Caco-2 (cell line): Measurements from ENCODE around the gene MUC22. TPM values are rescaled to one million over a fixed set of nuclear protein-coding genes. Genes with fewer than 3 reads are reported as not detected.

Experiments used
- BruUV-seq: library from RNA; stranded (reverse); fragments of 400-500 nt; replicated peaks from 2 replicates; lab custom pipeline; 2021; lab: Mats Ljungman, UMichigan
- CTCF ChIA-PET: fragments of 300-600 bp; sonication (Branson Sonifier 250); formaldehyde crosslinking; loops from one replicate; lab custom pipeline; 2022; ENCODE audit warnings: antibody characterized with exemption; lab: Charles Lee
- POLR2A ChIA-PET: fragments of 300-600 bp; sonication (Branson Sonifier 250); formaldehyde crosslinking; loops from one replicate; lab custom pipeline; 2022; ENCODE audit warnings: antibody characterized with exemption; lab: Charles Lee
- DNase-seq, 2 experiments: peaks; one replicate each; pipeline versions ENCODE4 v3.0.0 to v3.0.0-alpha.2; 2020 to 2022
- H3K27me3 ChIP-seq: replicated peaks from 2 replicates; pipeline ENCODE4 v1.6.0; 2011; ENCODE audit warnings: low read length; ENCODE audit not compliant: control insufficient read depth, insufficient read depth
- H3K36me3 ChIP-seq: 2 replicates; pipeline ENCODE4 v1.5.1; 2011; ENCODE audit warnings: low read length; ENCODE audit not compliant: control insufficient read depth, insufficient read depth
- H3K4me1 ChIP-seq: fragments of 250-450 bp; sonication (Bioruptor Pico); 2 replicates; pipeline ENCODE4 v1.5.1; 2020; ENCODE audit warnings: mild to moderate bottlenecking
- H3K4me3 ChIP-seq: 2 replicates; pipeline ENCODE4 v1.5.1; 2011; ENCODE audit warnings: low read depth, mild to moderate bottlenecking, control low read depth, low read length
- H3K9me3 ChIP-seq: fragments of 250-450 bp; sonication (Bioruptor Pico); 2 replicates; pipeline ENCODE4 v1.5.1; 2020; ENCODE audit warnings: mild to moderate bottlenecking, moderate library complexity
- H3K27ac Mint-ChIP-seq: one replicate; pipeline ENCODE4 v1.8.0; 2022; ENCODE audit warnings: mixed read lengths; ENCODE audit not compliant: unreplicated experiment
- H3K27me3 Mint-ChIP-seq: one replicate; pipeline ENCODE4 v1.8.0; 2022; ENCODE audit warnings: mixed read lengths; ENCODE audit not compliant: insufficient read depth, unreplicated experiment
- H3K36me3 Mint-ChIP-seq: one replicate; pipeline ENCODE4 v1.8.0; 2022; ENCODE audit warnings: mild to moderate bottlenecking, mixed read lengths; ENCODE audit not compliant: insufficient read depth, unreplicated experiment
- H3K4me1 Mint-ChIP-seq: one replicate; pipeline ENCODE4 v1.8.0; 2022; ENCODE audit warnings: low read depth, mixed read lengths; ENCODE audit not compliant: unreplicated experiment
- H3K4me3 Mint-ChIP-seq: one replicate; pipeline ENCODE4 v1.8.0; 2022; ENCODE audit warnings: mild to moderate bottlenecking, moderate library complexity, mixed read lengths; ENCODE audit not compliant: unreplicated experiment
- H3K9me3 Mint-ChIP-seq: one replicate; pipeline ENCODE4 v1.8.0; 2022; ENCODE audit warnings: mixed read lengths; ENCODE audit not compliant: unreplicated experiment
- intact Hi-C: fragments of 100-400 bp; cut with micrococcal nuclease; formaldehyde crosslinking; loops from one replicate; pipeline ENCODE4 v1.10.0; 2022; ENCODE audit not compliant: unreplicated experiment
- total RNA-seq: library from RNA; stranded (reverse); gene quantifications from 2 replicates; pipeline ENCODE4 v1.2.3, GENCODE V29; 2022
- TF ChIP-seq, protein P1 (sequence below), 2 experiments: fragments of 200-600 bp in 1 of 2; IDR thresholded peaks; 1 replicate in 1 of 2; 2 replicates in 1 of 2; pipeline versions ENCODE4 v1.5.1 to v1.8.0; 2011 to 2022; ENCODE audit warnings: antibody characterized with exemption in 1 of 2, control low read depth in 1 of 2, inconsistent platforms in 1 of 2, low read depth in 1 of 2, low read length in 1 of 2, mild to moderate bottlenecking in 1 of 2, moderate library complexity in 1 of 2; ENCODE audit not compliant: insufficient read depth in 1 of 2, severe bottlenecking in 1 of 2, unreplicated experiment in 1 of 2

MUC22 gene
- total RNA-seq, 1 experiment from 2014 or later, result not detected

DNA sequence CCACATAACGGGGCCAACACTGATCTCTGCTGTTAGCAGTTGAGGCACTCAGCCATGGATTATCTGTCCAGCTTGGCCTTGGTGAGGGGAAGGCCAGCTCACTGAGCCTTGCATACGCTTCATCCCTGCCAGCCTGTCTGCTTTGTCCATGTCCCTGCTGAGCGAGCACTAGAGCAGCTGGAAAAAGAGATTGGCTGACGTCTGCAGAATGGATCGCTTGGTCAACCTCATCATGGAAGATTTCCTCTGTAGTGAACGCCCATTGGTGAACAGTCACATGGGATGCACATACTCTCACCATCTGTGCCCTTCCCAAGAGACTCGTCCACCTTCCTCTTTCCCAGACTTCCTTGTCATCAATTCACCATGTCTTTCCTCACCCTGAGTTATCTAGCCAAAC lies 26.9 kb downstream of the MUC22 start:
- TF ChIP-seq, protein P1, sequence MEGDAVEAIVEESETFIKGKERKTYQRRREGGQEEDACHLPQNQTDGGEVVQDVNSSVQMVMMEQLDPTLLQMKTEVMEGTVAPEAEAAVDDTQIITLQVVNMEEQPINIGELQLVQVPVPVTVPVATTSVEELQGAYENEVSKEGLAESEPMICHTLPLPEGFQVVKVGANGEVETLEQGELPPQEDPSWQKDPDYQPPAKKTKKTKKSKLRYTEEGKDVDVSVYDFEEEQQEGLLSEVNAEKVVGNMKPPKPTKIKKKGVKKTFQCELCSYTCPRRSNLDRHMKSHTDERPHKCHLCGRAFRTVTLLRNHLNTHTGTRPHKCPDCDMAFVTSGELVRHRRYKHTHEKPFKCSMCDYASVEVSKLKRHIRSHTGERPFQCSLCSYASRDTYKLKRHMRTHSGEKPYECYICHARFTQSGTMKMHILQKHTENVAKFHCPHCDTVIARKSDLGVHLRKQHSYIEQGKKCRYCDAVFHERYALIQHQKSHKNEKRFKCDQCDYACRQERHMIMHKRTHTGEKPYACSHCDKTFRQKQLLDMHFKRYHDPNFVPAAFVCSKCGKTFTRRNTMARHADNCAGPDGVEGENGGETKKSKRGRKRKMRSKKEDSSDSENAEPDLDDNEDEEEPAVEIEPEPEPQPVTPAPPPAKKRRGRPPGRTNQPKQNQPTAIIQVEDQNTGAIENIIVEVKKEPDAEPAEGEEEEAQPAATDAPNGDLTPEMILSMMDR (IDR thresholded peaks at IDR 0.05; ENCODE audit: insufficient read depth in 1 of 2, low read depth in 1 of 2, low read length in 1 of 2, severe bottlenecking in 1 of 2, unreplicated experiment in 1 of 2), result no peak
- H3K9me3 ChIP-seq, result no peaks in the 10 kb centered on the region
- H3K27me3 ChIP-seq, result no peaks in the 10 kb centered on the region
- DNase-seq, result no peak
- BruUV-seq, result no TSS peak
- intact Hi-C loops, result no loop called here
- H3K4me1 ChIP-seq, result peaks cover 6% of the 10 kb centered on the region; the same call in 1 of the 2 replicates
- ChIA-PET CTCF (no interaction called here), POLR2A (interaction anchor here (0.6 kb wide), 1 partner anchor 666 kb away, joined by 3 read pairs; the partner anchor contains the start of gene ABHD16A)
- Mint-ChIP-seq H3K4me3 (no peak overlapping the region), H3K4me1 (no peaks in the 10 kb centered on the region), H3K36me3 (no peaks in the 10 kb centered on the region), H3K27me3 (no peaks in the 10 kb centered on the region), H3K27ac (no peak overlapping the region), H3K9me3 (no peaks in the 10 kb centered on the region)
- no peak overlapping the region for H3K4me3 ChIP-seq
- no peaks in the 10 kb centered on the region for H3K36me3 ChIP-seq

DNA sequence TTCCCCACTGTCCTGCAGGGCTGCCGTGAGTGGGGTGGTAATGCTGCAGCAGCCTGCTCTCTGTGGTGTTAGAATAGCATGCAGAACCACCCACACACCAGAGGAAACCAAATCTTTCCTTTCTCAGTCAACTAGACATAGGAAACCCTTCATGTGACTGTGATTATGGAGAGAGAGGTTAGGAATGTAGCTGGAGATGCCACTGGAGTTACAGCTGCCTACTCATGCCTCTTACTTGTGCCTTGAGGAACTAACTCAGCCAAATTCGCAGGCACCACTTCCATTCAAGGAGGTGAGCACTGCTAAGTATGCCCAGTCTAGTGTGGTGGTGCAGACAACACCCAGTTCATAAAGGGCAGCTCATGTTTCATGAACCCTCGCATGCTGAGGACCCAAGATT lies 27.4 kb downstream of the MUC22 start:
- Histone ChIP-seq H3K9me3 (no peaks in the 10 kb centered on the region), H3K4me1 (peaks cover 6% of the 10 kb centered on the region; the same call in 1 of the 2 replicates), H3K4me3 (no peak overlapping the region), H3K36me3 (no peaks in the 10 kb centered on the region), H3K27me3 (no peaks in the 10 kb centered on the region)
- H3K27ac Mint-ChIP-seq, result no peak overlapping the region
- CTCF ChIA-PET, result no interaction called here
- intact Hi-C loops, result no loop called here
- no peak for DNase-seq
- H3K36me3 Mint-ChIP-seq, result no peaks in the 10 kb centered on the region
- H3K4me1 Mint-ChIP-seq, result no peaks in the 10 kb centered on the region
- H3K4me3 Mint-ChIP-seq, result no peak overlapping the region
- no peaks in the 10 kb centered on the region for H3K9me3 Mint-ChIP-seq
- no peaks in the 10 kb centered on the region for H3K27me3 Mint-ChIP-seq
- TF ChIP-seq, protein P1 (IDR thresholded peaks at IDR 0.05; ENCODE audit: insufficient read depth in 1 of 2, low read depth in 1 of 2, low read length in 1 of 2, severe bottlenecking in 1 of 2, unreplicated experiment in 1 of 2), result no peak
- no TSS peak for BruUV-seq
- POLR2A ChIA-PET, result no interaction called here

- no peaks in the 10 kb centered on the region for H3K27me3 Mint-ChIP-seq
- Histone ChIP-seq H3K27me3 (no peaks in the 10 kb centered on the region), H3K4me3 (no peak overlapping the region), H3K9me3 (no peaks in the 10 kb centered on the region), H3K4me1 (peaks cover 6% of the 10 kb centered on the region; the same call in 1 of the 2 replicates), H3K36me3 (no peaks in the 10 kb centered on the region)
- H3K36me3 Mint-ChIP-seq, result no peaks in the 10 kb centered on the region
- no peak overlapping the region for H3K27ac Mint-ChIP-seq
- CTCF ChIA-PET, result no interaction called here
- POLR2A ChIA-PET, result no interaction called here
- H3K9me3 Mint-ChIP-seq, result no peaks in the 10 kb centered on the region
- no TSS peak for BruUV-seq
- no peak overlapping the region for H3K4me3 Mint-ChIP-seq
- H3K4me1 Mint-ChIP-seq, result no peaks in the 10 kb centered on the region
- intact Hi-C loops, result no loop called here
- TF ChIP-seq, protein P1 (IDR thresholded peaks at IDR 0.05; ENCODE audit: insufficient read depth in 1 of 2, low read depth in 1 of 2, low read length in 1 of 2, severe bottlenecking in 1 of 2, unreplicated experiment in 1 of 2), result no peak
- no peak for DNase-seq
Measured at GRCh38 chr6:31038559-31038958, 28.3 kb downstream of the MUC22 start.
